ENCODE results near the gene TRAF1. TPM values are rescaled to one million over a fixed set of nuclear protein-coding genes. Genes with fewer than 3 reads are reported as not detected.

TRAF1 gene
- total RNA-seq, 3 donors from 2014 or later, result 4.9 to 8.6 (median 7.3) TPM

- TF ChIP-seq POLR2A (IDR thresholded peaks at IDR 0.05), result no peak
- no peak for TF ChIP-seq CTCF (IDR thresholded peaks at IDR 0.05)
- no peak for TF ChIP-seq POLR2AphosphoS5 (IDR thresholded peaks at IDR 0.05)
- Histone ChIP-seq H3K36me3 (no peaks in the 10 kb centered on the region), H3K27me3 (no peaks in the 10 kb centered on the region), H3K9me3 (no peaks in the 10 kb centered on the region), H3K4me3 (no peak overlapping the region), H3K27ac (peak overlapping the region; percentile 75 to 87), H3K4me1 (peaks cover 0 to 3% of the 10 kb centered on the region in 2 donors)
- intact Hi-C loops (cut with DNase I; ENCODE audit: low total_unique reads), result no loop called here
- DNase-seq (ENCODE audit: low spot score in 2 of 2), result no peak
Observed at GRCh38 chr9:120917929-120918762, 8.4 kb downstream of the TRAF1 start.

DNA sequence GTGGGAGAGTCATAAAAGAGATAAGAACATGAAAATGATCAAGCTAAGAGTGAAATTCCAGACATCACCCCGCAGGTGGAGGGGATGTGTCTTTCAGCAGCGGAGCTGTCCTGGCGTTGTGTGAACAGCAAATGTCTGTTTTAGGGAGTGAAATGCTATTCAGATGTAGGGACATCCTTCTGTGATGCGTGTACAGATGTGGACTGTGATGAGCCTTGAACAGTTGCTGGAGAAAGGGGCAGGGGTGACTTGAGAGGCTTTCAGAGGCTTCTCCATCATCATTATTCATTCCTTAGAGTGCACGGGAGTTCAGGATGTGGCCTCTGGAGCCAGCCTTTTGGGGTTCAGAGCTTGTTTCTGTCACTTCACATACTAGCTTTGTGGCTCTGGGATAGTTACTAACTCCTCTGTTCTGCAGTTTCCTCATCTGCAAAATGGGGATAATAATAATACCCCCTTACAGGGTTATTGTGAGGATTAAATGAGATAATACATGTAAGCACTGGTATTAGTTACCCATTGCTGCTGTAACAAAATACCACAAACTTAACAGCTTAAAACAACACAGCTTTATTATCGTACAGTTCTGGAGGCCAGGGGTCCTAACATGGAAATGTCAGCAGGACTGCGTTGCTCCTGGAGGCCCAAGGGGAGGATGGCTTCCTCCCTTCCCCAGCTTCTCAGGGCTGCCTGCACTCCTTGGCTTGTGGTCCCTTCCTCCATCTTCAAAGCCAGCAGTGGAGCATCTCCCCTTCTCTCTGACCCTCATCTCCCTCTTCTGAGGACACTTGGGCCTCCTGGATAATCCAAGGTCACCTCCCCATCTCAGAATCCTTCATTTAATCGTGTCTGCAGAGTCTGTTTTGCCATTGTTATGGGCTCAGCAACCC is 9.4 kb downstream of the TRAF1 start:
- Histone ChIP-seq H3K4me3 (no peak overlapping the region), H3K9me3 (no peaks in the 10 kb centered on the region), H3K27ac (peak overlapping the region; percentile 75 to 82), H3K36me3 (no peaks in the 10 kb centered on the region), H3K4me1 (peaks cover 0 to 3% of the 10 kb centered on the region in 2 donors), H3K27me3 (no peaks in the 10 kb centered on the region)
- TF ChIP-seq POLR2A (IDR thresholded peaks at IDR 0.05), result no peak
- no peak for TF ChIP-seq CTCF (IDR thresholded peaks at IDR 0.05)
- TF ChIP-seq POLR2AphosphoS5 (IDR thresholded peaks at IDR 0.05), result no peak
- intact Hi-C loops (cut with DNase I; ENCODE audit: low total_unique reads), result no loop called here
- DNase-seq (ENCODE audit: low spot score in 2 of 2), result no peak

DNA sequence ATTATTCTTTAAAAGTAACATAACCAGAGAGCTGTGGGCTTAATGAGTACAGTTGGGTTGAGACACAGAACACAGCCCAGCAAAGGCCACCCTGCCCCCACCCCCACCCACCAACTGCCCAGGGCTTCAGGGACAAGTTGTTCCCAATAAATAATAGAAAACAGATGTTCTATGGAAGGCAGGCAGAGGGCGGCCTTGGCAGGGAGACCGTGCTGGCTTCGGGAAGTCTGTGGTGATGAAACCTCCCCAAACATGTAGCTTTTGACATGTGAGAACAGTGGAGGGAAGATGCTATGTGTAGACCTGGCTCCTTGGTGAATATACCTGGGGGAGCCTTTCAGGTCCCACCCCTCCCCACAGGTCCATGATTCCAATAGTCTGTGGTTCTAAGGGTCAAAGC is 10.0 kb downstream of the TRAF1 start:
- H3K36me3 ChIP-seq, result no peaks in the 10 kb centered on the region
- H3K27ac ChIP-seq, result peak overlapping the region; percentile 75 to 82
- H3K4me3 ChIP-seq, result no peak overlapping the region
- H3K9me3 ChIP-seq, result no peaks in the 10 kb centered on the region
- no peaks in the 10 kb centered on the region for H3K27me3 ChIP-seq
- peaks cover 0 to 3% of the 10 kb centered on the region in 2 donors for H3K4me1 ChIP-seq
- intact Hi-C loops (cut with DNase I; ENCODE audit: low total_unique reads), result no loop called here
- no peak for TF ChIP-seq POLR2A (IDR thresholded peaks at IDR 0.05)
- peak; percentile 66 to 90 (median 85) for TF ChIP-seq POLR2AphosphoS5 (IDR thresholded peaks at IDR 0.05)
- peak in 1 of 2 donors; percentile 86 for DNase-seq (ENCODE audit: low spot score in 2 of 2)

DNA sequence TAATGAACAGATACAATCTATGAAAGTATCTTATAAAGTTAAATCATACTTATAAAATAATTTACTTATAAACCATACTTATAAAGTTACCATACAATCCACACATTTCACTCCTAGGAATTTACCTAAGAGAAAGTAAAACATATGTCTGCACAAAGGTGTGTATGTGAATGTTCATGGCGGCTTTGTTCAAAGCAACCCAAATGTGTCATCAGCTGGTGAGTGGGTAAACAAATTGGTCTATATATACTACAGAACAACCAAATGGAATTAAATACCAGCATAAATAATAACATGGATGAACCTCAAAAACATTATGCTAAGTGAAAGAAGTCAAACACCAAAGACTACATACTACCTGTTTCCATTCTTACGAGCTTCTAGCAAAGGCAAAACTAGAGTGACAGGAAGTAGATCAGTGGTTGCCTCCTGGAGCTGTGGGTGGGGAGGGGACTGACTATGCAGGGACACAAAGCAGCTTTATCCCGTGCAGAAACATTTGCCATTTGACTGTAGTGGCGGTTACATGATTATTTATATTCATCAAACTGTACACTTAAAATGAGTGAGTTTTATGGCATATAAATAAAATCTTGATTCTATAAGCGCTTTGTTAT is 10.6 kb downstream of the TRAF1 start:
- no peaks in the 10 kb centered on the region for H3K9me3 ChIP-seq
- no peaks in the 10 kb centered on the region for H3K27me3 ChIP-seq
- no peak overlapping the region for H3K4me3 ChIP-seq
- no peaks in the 10 kb centered on the region for H3K36me3 ChIP-seq
- peaks cover 0 to 3% of the 10 kb centered on the region in 2 donors for H3K4me1 ChIP-seq
- peak overlapping the region; percentile 1 to 75 for H3K27ac ChIP-seq
- no peak for DNase-seq (ENCODE audit: low spot score in 2 of 2)
- intact Hi-C loops (cut with DNase I; ENCODE audit: low total_unique reads), result no loop called here
- TF ChIP-seq CTCF (IDR thresholded peaks at IDR 0.05) (no peak), POLR2A (IDR thresholded peaks at IDR 0.05) (no peak), POLR2AphosphoS5 (IDR thresholded peaks at IDR 0.05) (no peak)

- H3K27ac ChIP-seq, result no peak overlapping the region
- intact Hi-C loops (cut with DNase I; ENCODE audit: low total_unique reads), result no loop called here
- H3K4me3 ChIP-seq, result no peak overlapping the region
- H3K36me3 ChIP-seq, result no peaks in the 10 kb centered on the region
- TF ChIP-seq CTCF (IDR thresholded peaks at IDR 0.05) (no peak), POLR2A (IDR thresholded peaks at IDR 0.05) (no peak), POLR2AphosphoS5 (IDR thresholded peaks at IDR 0.05) (no peak)
- peaks cover 0 to 3% of the 10 kb centered on the region in 2 donors for H3K4me1 ChIP-seq
- no peak for DNase-seq (ENCODE audit: low spot score in 2 of 2)
- H3K27me3 ChIP-seq, result no peaks in the 10 kb centered on the region
- H3K9me3 ChIP-seq, result no peaks in the 10 kb centered on the region
Observed at GRCh38 chr9:120914953-120915352, 11.6 kb downstream of the TRAF1 start.

All from breast epithelium (tissue), 4 donors.